ENCODE data around the gene IL5.
"Not testable (repeated sequence)": the region's sequence is repeated elsewhere in the genome, so short reads cannot be mapped to it uniquely, and the experiment has no call there.

IL5 gene

DNA sequence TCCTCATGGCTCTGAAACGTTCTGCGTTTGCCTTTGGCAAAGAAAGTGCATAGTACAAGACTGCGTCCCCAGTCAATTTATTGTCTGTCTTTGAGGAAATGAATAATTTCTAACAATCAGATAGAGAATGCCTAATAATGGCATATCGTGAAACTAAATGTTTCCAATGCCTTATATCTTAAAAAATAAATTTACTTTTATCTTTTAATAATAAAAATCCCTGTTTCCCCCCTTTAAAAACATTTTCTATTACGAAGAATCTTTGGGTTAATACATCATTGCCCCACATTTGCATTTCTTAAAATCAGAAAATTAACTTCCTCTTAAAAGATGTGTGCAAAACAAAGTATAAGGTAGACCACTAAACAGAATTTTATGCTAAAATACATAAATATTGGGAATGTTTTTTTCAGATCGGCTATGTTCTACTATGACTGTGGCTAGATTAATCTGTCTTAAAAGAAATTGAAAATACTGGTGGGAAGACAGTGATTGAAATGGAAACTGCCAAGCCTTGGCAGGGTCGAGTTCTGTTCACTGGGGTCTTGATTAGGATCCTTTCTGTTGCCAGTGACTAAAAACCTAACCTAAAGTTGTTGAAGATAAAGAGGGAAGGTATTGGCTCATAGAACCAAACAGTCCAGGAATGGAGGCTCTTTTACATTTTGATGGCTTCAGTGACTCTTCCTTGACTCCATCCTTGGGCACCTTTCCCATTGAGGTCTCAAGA lies at the start of gene IL5:
Gene IL5, minus strand, starts transcription at position 51 of the 730 bp plus-strand sequence. Its CDS starts 44 bp downstream, at position 7.
- DNase-seq, result no peak

GRCh38 chr5:132592521-132592920 lies 49.2 kb upstream of the IL5 start:
- DNase-seq, result no peak

DNA sequence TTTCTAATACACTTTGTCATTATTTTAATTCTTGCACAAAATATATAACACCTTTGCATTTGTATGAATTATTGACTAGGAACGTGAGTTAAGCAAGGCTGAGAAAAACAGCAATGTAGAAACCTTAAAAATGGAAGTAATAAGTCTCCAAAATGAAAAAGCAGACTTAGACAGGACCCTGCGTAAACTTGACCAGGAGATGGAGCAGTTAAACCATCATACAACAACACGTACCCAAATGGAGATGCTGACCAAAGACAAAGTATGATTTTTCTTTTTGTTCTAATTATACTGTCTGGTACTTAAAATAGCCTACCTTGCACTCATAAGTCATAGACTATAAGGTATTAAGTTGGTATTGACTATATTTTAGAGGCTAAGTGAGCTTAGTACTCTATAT lies 47.8 kb upstream of the IL5 start:
- no peak for DNase-seq

DNA sequence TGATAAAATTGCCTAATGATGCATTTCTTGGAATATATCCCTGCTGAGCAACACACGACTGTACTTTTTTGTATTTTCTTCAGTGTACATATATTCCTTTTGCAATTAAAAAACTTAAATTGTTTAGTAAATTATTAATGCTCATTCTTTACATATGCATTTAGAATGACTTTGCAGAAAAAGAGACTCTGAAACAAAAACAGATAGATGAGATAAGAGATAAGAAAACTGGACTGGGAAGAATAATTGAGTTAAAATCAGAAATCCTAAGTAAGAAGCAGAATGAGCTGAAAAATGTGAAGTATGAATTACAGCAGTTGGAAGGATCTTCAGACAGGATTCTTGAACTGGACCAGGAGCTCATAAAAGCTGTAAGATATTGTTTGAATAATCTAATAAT lies 46.1 kb upstream of the IL5 start:
- no peak for DNase-seq

GRCh38 chr5:132586063-132586462 lies 42.7 kb upstream of the IL5 start:
- DNase-seq, result no peak

DNA sequence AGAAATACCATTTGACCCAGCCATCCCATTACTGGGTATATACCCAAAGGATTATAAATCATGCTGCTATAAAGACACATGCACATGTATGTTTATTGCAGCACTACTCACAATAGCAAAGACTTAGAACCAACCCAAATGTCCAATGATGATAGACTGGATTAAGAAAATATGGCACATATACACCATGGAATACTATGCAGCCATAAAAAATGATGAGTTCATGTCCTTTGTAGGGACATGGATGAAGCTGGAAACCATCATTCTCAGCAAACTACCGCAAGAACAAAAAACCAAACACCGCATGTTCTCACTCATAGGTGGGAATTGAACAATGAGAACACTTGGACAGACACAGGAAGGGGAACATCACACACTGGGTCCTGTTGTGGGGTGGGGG lies 41.2 kb upstream of the IL5 start:
- DNase-seq, result not testable (repeated sequence)

DNA sequence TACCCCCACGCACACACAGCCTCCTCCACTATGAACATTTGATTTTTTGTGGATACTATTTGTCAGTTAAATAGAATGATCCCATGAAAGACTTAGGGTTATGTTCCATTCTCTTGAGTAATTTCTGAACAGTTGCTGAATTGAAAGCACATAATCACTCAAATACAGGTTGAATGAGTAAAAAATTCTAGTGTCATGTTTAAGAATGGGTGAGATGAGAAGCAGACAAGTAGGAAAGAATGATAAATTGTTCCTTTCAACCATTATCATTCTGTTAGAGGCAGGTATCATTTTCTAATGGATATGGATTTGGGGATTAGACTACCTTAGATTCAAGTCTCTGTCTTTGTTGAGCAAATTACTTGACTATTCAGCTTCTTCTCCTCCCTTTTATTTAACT lies 32.8 kb upstream of the IL5 start:
- DNase-seq, result no peak

- no peak for DNase-seq
Observed at GRCh38 chr5:132566657-132567056, 23.3 kb upstream of the IL5 start.

- not testable (repeated sequence) for DNase-seq
Observed at GRCh38 chr5:132564555-132564954, 21.2 kb upstream of the IL5 start.

DNA sequence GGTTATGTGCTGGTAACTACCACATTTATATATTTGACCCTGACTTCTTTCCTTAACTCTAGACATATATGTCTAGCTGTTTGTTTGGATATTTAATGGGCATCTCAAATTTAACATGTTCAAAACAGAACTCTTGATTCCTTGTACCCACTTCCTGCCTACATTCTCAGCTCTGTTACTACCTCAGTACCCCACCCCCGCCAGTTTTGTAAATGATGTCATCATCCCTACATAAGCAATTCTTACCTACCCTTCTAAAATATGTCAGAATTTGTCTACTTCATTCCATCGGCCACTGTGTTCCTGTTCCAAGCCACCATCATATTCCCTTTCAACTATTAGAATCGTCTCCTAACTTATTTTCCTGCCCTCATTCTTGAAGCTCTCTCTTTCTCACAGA lies 18.3 kb upstream of the IL5 start:
- no peak for DNase-seq

- DNase-seq, result no peak
Observed at GRCh38 chr5:132559383-132560060, 16.2 kb upstream of the IL5 start.

DNA sequence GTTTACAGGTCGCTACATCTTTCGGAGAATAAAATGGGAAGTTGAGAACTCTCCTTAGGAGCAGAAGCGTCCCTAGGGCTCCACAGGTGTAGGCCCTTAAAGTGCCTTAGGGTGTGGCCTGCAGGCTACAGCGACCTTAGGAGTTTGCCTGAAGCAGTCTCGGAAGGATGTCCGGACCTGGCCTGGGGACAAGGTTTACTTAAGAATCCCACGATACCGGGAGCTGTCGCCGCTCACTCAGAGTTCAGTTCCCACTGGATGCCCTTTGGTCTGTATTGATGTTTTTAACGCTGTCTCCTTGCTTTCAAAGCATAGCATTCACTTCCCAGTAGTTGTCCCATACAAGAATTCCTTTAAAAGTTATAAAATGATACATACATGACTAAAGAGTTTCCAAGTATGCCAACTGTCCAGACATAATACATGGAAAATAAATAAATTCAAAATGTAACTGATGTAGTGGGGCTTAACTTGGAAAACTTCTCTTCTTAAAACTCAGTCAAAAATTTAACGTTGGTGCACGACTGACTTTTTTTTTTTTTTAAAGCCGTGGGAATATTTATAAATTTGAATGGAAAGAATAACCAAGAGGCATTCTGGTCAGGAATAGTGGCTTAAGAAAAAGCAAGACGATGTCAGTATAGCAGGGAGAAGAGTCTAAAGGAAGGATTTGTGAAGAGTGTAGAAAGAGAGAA lies 14.3 kb upstream of the IL5 start:
- DNase-seq, result no peak

GRCh38 chr5:132556763-132557477 lies 13.6 kb upstream of the IL5 start, which contains the start of gene RAD50:
Gene RAD50, plus strand, starts transcription at chr5:132556977. Its CDS starts 348 bp downstream, at chr5:132557325.
- DNase-seq, result peak; percentile 94

DNA sequence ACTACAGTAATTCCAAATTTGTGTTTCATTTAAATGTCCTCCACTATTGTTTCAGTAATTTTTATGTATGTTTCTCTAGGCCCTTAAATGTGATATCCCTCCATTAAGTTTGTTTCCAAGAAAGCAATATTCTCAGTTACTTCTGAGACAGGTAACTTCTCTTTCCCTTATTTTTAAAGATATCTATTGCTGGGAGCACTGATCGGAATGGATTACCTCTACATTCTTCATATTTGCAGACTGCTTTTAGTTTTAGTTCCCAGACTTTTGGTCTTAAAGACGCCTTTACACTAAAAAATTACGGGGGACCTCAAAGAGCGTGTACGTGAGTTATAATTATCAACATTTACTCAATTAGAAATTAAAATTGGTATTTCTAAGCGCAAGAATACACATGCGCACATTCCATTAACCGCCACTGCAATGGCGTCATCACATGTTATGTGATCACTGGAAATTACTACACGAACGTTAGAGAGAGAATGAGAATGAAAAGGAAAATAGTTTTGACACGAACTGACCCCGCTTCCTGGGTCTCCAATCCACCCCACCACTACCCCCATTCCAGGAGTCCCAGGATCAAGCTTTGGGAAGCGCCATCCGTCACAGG lies 12.9 kb upstream of the IL5 start:
- no peak for DNase-seq

DNA sequence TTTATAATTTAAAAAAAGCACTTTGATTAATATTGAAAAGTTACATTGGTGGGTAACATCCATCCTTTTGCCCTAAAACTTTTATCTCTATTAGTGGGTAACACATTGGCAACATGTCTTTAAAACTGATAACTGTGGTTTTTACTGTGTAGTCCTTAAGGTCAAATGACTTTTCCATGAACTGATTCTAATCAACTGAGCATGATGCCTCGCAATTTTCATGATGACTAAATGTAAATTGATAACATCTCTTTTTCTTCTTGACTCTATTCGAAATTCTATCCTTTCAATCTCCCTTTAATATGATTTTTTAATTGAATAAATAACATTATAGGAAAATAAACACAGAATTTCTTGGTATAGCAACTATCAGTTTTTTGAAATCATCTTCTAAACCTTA lies 6.3 kb upstream of the IL5 start:
- DNase-seq, result no peak

- not testable (repeated sequence) for DNase-seq
Observed at GRCh38 chr5:132548834-132549233, 5.5 kb upstream of the IL5 start.

DNA sequence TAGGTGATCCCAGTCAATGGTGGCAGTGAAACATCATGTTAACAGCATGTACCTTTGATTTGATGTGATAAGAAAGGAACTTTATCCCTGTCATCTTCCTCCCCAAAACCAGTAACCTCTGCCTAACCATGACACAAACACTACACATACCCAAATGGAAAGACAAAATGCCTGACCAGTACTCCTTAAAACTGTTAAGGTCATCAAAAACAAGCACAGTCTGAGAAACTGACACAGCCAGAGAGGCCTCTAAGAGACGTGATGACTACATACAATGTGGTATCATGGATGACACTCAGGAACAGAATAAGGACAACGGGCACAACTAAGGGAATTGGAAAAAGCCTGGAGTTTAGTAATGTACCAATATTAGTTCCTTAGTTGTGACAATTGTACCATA lies 3.9 kb upstream of the IL5 start:
- no peak for DNase-seq

DNA sequence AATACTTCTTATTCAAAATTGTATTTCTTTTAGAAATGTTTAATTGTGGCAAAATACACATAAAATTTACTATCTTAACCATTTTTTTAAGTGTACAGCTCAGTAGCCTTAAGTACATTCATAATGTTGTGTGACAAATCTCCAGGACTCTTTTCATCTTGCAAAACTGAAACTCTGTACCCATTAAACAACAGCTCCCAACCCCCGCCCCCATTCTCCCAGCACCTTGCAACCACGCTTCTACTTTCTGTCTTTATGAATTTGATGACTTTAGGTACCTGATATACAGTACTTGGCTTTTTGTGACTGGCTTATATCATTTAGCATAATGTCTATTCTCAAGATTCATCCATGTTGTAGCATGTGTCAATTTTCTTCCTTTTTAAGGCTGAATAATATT lies 2.8 kb upstream of the IL5 start:
- no peak for DNase-seq

DNA sequence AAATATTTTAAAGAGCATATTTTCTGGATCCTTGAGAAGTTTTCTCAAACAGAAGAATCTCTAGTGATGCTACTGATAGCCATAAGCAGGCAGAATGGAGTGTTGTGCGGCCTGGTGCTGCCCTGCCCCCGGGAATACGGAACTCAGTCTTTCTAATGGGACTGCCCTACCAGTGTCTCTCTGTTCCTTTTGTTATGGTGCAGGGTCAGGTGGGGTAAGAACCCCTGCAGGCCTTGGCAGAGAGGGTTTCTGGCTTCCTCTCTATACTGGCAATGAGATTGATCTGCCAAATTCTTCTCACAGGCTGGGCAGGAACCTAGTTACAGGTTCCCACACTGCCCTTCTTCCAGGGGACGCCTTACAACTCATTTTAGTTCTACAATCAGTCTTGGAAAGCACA lies 2.6 kb downstream of the IL5 start:
- DNase-seq, result no peak

- DNase-seq, result no peak
Observed at GRCh38 chr5:132540149-132540548, 3.2 kb downstream of the IL5 start.

DNA sequence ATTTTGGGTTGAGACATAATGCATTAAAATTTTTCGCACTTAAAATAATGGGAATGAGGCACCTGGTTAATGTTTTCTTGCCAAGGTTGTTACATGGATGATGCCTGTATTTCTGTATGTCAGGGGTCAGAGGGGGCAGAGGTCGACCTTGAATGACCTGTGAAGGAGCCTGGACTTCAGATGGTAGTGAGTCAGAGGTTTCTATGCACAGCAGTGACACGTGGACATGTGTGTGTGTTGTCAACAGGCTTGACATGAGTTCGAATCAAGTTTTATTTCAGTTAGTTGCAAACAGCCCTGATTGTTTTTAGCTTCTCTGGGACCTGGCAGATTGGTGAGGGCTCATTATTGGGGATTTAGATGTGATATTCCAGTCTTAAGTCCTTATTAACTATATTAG lies 3.6 kb downstream of the IL5 start:
- no peak for DNase-seq

DNA sequence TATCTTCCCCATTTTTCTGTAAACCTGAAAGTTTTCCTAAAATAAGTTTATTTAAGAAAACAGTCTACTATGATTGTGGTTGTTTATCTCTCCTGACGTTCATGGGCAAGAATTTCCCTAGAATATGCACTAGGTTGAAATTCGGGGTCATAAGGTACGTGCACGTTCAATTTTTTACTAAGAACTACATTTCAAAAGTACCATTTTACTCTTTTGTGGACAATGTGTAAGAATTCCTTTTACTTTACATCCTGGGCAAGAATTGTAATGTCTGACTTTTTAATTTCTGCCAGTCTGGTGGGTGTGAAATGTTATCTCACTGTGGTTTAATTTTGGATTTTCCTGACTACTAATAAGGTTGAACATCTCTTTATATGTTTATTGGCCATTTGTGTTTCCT lies 12.4 kb downstream of the IL5 start:
- no peak for DNase-seq
